GM12878 (cell line): ENCODE measurements around the gene TTC9B. TPM values are rescaled to one million over a fixed set of nuclear protein-coding genes. Genes with fewer than 3 reads are reported as not detected.

Experiments used
- ATAC-seq: fragments of 200-7000 bp; cut with Tn5 transposase; 3 replicates; pipeline ENCODE4 v1.9.1; 2020; ENCODE audit warnings: mild to moderate bottlenecking, moderate library complexity
- BruUV-seq: library from RNA; stranded (reverse); fragments of 400-500 nt; replicated peaks from 2 replicates; lab custom pipeline; 2021; lab: Mats Ljungman, UMichigan
- CTCF ChIA-PET: fragments of 300-600 bp; sonication (Branson Sonifier 250); formaldehyde crosslinking; extraction: SDS; loops from one replicate; lab custom pipeline; 2021; ENCODE audit warnings: inconsistent platforms; lab: Yijun Ruan, JAX
- POLR2A ChIA-PET: fragments of 350-600 bp; formaldehyde crosslinking; extraction: SDS; loops from one replicate; lab custom pipeline; 2021; ENCODE audit warnings: inconsistent platforms; lab: Charles Lee
- RAD21 ChIA-PET: fragments of 300-600 bp; sonication (Branson Sonifier 250); formaldehyde crosslinking; loops from one replicate; lab custom pipeline; 2023; ENCODE audit warnings: antibody characterized with exemption; ENCODE audit not compliant: unreplicated experiment; lab: Charles Lee
- SMC1A ChIA-PET: fragments of 300-600 bp; sonication (Branson Sonifier 250); formaldehyde crosslinking; loops from one replicate; lab custom pipeline; 2023; ENCODE audit not compliant: unreplicated experiment, uncharacterized antibody; lab: Charles Lee
- DNase-seq: peaks from one replicate; pipeline ENCODE4 v3.0.0-alpha.2; 2011; ENCODE audit warnings: low read depth, low spot score
- FAIRE-seq: peaks from 3 replicates; lab custom pipeline; 2011; peaks lifted over from hg19 to GRCh38; lab: Jason Lieb, UNC
- H2AFZ ChIP-seq: 2 replicates; pipeline ENCODE4 v1.6.0; 2011; ENCODE audit warnings: low read depth, low read length, control low read depth; ENCODE audit not compliant: control insufficient read depth
- H3K27ac ChIP-seq: 2 replicates; pipeline ENCODE4 v1.5.1; 2011; ENCODE audit warnings: control low read depth; ENCODE audit not compliant: control insufficient read depth, insufficient read depth
- H3K27me3 ChIP-seq, 2 experiments: replicated peaks in 1 of 2; 2 replicates each; pipeline versions ENCODE4 v1.6.0 to v1.6.1; 2011; ENCODE audit warnings: low read length in 1 of 2; ENCODE audit not compliant: control insufficient read depth in 2 of 2, insufficient read depth in 2 of 2
- H3K36me3 ChIP-seq, 2 experiments: 2 replicates each; pipeline ENCODE4 v1.5.1; 2011; ENCODE audit warnings: low read length in 1 of 2; ENCODE audit not compliant: control insufficient read depth in 2 of 2, insufficient read depth in 2 of 2
- H3K4me1 ChIP-seq: 2 replicates; pipeline ENCODE4 v1.6.1; 2011; ENCODE audit warnings: mild to moderate bottlenecking, low read length, moderate library complexity, mixed read lengths; ENCODE audit not compliant: control insufficient read depth, insufficient read depth
- H3K4me2 ChIP-seq: 2 replicates; pipeline ENCODE4 v1.6.0; 2011; ENCODE audit warnings: control low read depth; ENCODE audit not compliant: control insufficient read depth, insufficient read depth
- H3K4me3 ChIP-seq: fragments of 200-600 bp; sonication (generic); 2 replicates; pipeline ENCODE4 v1.5.1; 2016
- H3K79me2 ChIP-seq: 2 replicates; pipeline ENCODE4 v1.6.0; 2011; ENCODE audit warnings: low read length; ENCODE audit not compliant: control insufficient read depth, insufficient read depth
- H3K9ac ChIP-seq: 2 replicates; pipeline ENCODE4 v1.8.0; 2011; ENCODE audit warnings: low read length, control low read depth, mixed read lengths; ENCODE audit not compliant: control insufficient read depth, insufficient read depth
- H3K9me3 ChIP-seq: replicated peaks from 3 replicates; pipeline ENCODE4 v1.5.1; 2011; ENCODE audit warnings: mild to moderate bottlenecking, low read length; ENCODE audit not compliant: control insufficient read depth, insufficient read depth
- H4K20me1 ChIP-seq: 2 replicates; pipeline ENCODE4 v1.6.0; 2011; ENCODE audit not compliant: control insufficient read depth, insufficient read depth
- ASH2L ChIP-seq: fragments of 300-600, 200-600 bp; sonication (generic); IDR thresholded peaks from 2 replicates; pipeline ENCODE4 v1.6.1; 2017; ENCODE audit warnings: low read depth, mild to moderate bottlenecking, borderline replicate concordance
- CHD4 ChIP-seq: fragments of 200-600 bp; sonication (generic); IDR thresholded peaks from 2 replicates; pipeline ENCODE4 v1.6.1; 2016; ENCODE audit warnings: mild to moderate bottlenecking
- JUNB ChIP-seq: IDR thresholded peaks from 2 replicates; pipeline ENCODE4 v1.6.1; 2016; ENCODE audit warnings: antibody characterized with exemption, mild to moderate bottlenecking
- LARP7 ChIP-seq: fragments of 450-650 bp; IDR thresholded peaks from 2 replicates; pipeline ENCODE4 v1.6.1; 2017; ENCODE audit warnings: mild to moderate bottlenecking
- NR2C1 ChIP-seq: fragments of 450-650 bp; IDR thresholded peaks from 2 replicates; pipeline ENCODE4 v1.6.1; 2017; ENCODE audit warnings: antibody characterized with exemption, mild to moderate bottlenecking, moderate library complexity
- POLR2AphosphoS5 ChIP-seq: IDR thresholded peaks from 2 replicates; pipeline ENCODE4 v1.6.1; 2011; ENCODE audit warnings: mild to moderate bottlenecking, low read length, inconsistent platforms
- SIX5 ChIP-seq: IDR thresholded peaks from 2 replicates; pipeline ENCODE4 v1.6.1; 2011; ENCODE audit warnings: mild to moderate bottlenecking, low read depth, low read length, moderate library complexity; ENCODE audit not compliant: severe bottlenecking
- TARDBP ChIP-seq: IDR thresholded peaks from 2 replicates; pipeline ENCODE4 v1.6.1; 2016; ENCODE audit warnings: borderline replicate concordance
- WGBS: methylation state at CpG from one replicate; pipeline ENCODE4 v1.1.6; 2016; ENCODE audit warnings: low lambda C conversion rate; ENCODE audit not compliant: insufficient replicate concordance, insufficient coverage; ENCODE audit errors: missing lambda C conversion rate; 5-methylcytosine and 5-hydroxymethylcytosine counted together
- in situ Hi-C: fragments of 300-500 bp; cut with MboI; formaldehyde crosslinking; loops from 9 replicates; pipeline ENCODE4 v1.14.3; 2018; ENCODE audit warnings: mixed read lengths
- intact Hi-C: fragments of 100-400 bp; cut with micrococcal nuclease; formaldehyde crosslinking; loops from one replicate; pipeline ENCODE4 v1.14.2; 2022; ENCODE audit not compliant: unreplicated experiment
- polyA plus RNA-seq, 11 experiments: library from polyadenylated mRNA; depleted of rRNA in 4 of 11; unstranded in 6 of 11; stranded (reverse) in 5 of 11; fragments of >200 nt; fragmentation: Nextera tagmentation in 4 of 11; fragmentation: Illumina TruSeq in 1 of 11; extraction: Ambion mirVana in 4 of 11; extraction: Trizol in 1 of 11; gene quantifications; 1 replicate in 1 of 11; 2 replicates in 10 of 11; pipeline versions ENCODE4 v1.2.1 to v1.2.3, GENCODE V29; 2011 to 2016; ENCODE audit warnings: inconsistent platforms in 2 of 11, missing spikeins in 2 of 11, low read depth in 1 of 11
- total RNA-seq, 4 experiments: library from RNA; depleted of rRNA in 3 of 4; stranded (reverse); fragments of >200 nt in 3 of 4; fragmentation: Illumina TruSeq in 1 of 4; extraction: Trizol in 1 of 4; gene quantifications; 2 replicates each; pipeline versions ENCODE4 v1.2.1 to v1.2.3, GENCODE V29; 2013 to 2021
- TF ChIP-seq, protein P1 (sequence below): fragments of 450-650 bp; IDR thresholded peaks from 2 replicates; pipeline ENCODE4 v1.6.1; 2017; ENCODE audit warnings: borderline replicate concordance
- TF ChIP-seq, protein P2 (sequence below): fragments of 150-350 bp; IDR thresholded peaks from 2 replicates; pipeline ENCODE4 v1.6.1; 2014; ENCODE audit warnings: mild to moderate bottlenecking, low read depth, low read length
- TF ChIP-seq, protein P3 (sequence below): fragments of 450-650 bp; IDR thresholded peaks from 2 replicates; pipeline ENCODE4 v1.6.1; 2017; ENCODE audit warnings: antibody characterized with exemption, mild to moderate bottlenecking, moderate library complexity

TTC9B gene
- total and polyA plus RNA-seq, 10 of the 15 experiments (the other 5 are each of a cell fraction or from before 2014, with no cell fraction given) = 0.04 to 0.14 (median 0.10) TPM; not detected in 7

DNA sequence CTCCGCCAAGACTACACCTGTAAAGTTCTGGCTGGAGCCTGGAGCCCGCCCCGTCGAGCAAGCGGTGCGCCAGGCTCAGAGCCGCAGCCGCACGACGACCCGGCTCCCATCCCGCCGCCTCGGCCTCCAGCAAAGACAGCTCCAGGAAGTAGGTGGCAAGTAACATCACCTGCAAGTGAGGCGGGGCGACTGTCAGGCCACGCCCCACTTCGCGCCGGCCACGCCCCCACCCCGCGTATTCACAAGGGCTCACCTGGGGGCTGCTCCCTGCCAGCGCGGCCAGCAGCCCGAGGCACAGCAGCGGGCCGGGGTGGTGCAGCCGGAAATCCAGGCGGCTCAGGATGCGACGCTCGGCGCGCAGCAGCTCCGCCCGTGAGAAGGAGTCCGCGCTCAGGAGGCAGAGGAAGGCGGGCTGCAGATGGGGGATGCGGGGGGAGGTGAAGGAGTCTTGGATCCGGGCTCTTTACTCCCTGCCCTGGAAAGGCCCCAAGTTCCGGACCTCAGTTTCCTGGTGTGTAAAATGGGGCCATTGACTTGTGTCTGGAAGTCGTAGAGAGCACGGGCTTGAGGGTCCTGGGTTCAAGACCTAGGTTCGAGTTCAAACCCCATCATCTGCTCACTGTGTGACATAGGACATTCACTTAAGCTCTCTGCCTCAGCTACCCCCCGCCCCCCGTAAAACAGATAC lies 5.1 kb upstream of the TTC9B start:
- no TSS peak for BruUV-seq
- TF ChIP-seq TARDBP (no peak), CHD4 (no peak), SIX5 (no peak), JUNB (no peak), LARP7 (no peak), NR2C1 (no peak), ASH2L (no peak), POLR2AphosphoS5 (no peak)
- TF ChIP-seq, protein P1, sequence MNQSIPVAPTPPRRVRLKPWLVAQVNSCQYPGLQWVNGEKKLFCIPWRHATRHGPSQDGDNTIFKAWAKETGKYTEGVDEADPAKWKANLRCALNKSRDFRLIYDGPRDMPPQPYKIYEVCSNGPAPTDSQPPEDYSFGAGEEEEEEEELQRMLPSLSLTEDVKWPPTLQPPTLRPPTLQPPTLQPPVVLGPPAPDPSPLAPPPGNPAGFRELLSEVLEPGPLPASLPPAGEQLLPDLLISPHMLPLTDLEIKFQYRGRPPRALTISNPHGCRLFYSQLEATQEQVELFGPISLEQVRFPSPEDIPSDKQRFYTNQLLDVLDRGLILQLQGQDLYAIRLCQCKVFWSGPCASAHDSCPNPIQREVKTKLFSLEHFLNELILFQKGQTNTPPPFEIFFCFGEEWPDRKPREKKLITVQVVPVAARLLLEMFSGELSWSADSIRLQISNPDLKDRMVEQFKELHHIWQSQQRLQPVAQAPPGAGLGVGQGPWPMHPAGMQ = no peak
- TF ChIP-seq, protein P2, sequence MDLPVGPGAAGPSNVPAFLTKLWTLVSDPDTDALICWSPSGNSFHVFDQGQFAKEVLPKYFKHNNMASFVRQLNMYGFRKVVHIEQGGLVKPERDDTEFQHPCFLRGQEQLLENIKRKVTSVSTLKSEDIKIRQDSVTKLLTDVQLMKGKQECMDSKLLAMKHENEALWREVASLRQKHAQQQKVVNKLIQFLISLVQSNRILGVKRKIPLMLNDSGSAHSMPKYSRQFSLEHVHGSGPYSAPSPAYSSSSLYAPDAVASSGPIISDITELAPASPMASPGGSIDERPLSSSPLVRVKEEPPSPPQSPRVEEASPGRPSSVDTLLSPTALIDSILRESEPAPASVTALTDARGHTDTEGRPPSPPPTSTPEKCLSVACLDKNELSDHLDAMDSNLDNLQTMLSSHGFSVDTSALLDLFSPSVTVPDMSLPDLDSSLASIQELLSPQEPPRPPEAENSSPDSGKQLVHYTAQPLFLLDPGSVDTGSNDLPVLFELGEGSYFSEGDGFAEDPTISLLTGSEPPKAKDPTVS = no peak
- TF ChIP-seq, protein P3, sequence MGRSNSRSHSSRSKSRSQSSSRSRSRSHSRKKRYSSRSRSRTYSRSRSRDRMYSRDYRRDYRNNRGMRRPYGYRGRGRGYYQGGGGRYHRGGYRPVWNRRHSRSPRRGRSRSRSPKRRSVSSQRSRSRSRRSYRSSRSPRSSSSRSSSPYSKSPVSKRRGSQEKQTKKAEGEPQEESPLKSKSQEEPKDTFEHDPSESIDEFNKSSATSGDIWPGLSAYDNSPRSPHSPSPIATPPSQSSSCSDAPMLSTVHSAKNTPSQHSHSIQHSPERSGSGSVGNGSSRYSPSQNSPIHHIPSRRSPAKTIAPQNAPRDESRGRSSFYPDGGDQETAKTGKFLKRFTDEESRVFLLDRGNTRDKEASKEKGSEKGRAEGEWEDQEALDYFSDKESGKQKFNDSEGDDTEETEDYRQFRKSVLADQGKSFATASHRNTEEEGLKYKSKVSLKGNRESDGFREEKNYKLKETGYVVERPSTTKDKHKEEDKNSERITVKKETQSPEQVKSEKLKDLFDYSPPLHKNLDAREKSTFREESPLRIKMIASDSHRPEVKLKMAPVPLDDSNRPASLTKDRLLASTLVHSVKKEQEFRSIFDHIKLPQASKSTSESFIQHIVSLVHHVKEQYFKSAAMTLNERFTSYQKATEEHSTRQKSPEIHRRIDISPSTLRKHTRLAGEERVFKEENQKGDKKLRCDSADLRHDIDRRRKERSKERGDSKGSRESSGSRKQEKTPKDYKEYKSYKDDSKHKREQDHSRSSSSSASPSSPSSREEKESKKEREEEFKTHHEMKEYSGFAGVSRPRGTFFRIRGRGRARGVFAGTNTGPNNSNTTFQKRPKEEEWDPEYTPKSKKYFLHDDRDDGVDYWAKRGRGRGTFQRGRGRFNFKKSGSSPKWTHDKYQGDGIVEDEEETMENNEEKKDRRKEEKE = no peak
- intact Hi-C loops (no loop called here), in situ Hi-C loops (loop anchor here (5.0 kb wide), 1 partner anchor 81 kb away; no protein-coding TSS in a partner anchor)
- Histone ChIP-seq H3K9me3 (peaks cover 4% of the 10 kb centered on the region; the same call in 1 of the 3 replicates), H3K36me3 (no peaks in the 10 kb centered on the region), H3K4me2 (no peak overlapping the region), H3K4me3 (no peak overlapping the region), H3K4me1 (no peaks in the 10 kb centered on the region), H3K79me2 (no peaks in the 10 kb centered on the region), H2AFZ (no peak overlapping the region), H3K27ac (no peak overlapping the region), H4K20me1 (no peaks in the 10 kb centered on the region), H3K9ac (no peak overlapping the region), H3K27me3 (peaks cover 1 to 14% of the 10 kb centered on the region in 2 experiments; a peak in 3 of 4 replicates)
- RAD21 ChIA-PET = no interaction called here
- CTCF ChIA-PET = interaction anchor here (1.5 kb wide), 1 partner anchor 83 kb away, joined by 3 read pairs; no protein-coding TSS in a partner anchor
- whole genome bisulfite sequencing = 78% methylated on average over 48 of the region's 48 CpGs
- POLR2A ChIA-PET = interaction anchor here (0.5 kb wide), 1 partner anchor 139 kb away, joined by 4 read pairs; no protein-coding TSS in a partner anchor
- ATAC-seq (no peak), FAIRE-seq (no peak), DNase-seq (no peak)
- SMC1A ChIA-PET = interaction anchor here (1.4 kb wide), 1 partner anchor 83 kb away, joined by 3 read pairs; no protein-coding TSS in a partner anchor
